Epithelial cell of esophagus (primary cell): ENCODE data around the gene GTPBP1.

Experiments used
- DNase-seq: peaks from one replicate; pipeline ENCODE4 v3.0.0; 2010; ENCODE audit warnings: low read depth
- H3K4me3 ChIP-seq: 2 replicates; pipeline ENCODE4 v1.5.1; 2011; ENCODE audit warnings: mild to moderate bottlenecking, low read length, control low read depth
- CTCF ChIP-seq: IDR thresholded peaks from 2 replicates; pipeline ENCODE4 v1.5.1; 2011; ENCODE audit warnings: low read depth, mild to moderate bottlenecking, low read length, control low read depth, inconsistent platforms; ENCODE audit not compliant: insufficient read depth; ENCODE audit errors: missing control alignments

The GTPBP1 gene

GRCh38 chr22:38700789-38701628 lies 4.7 kb upstream of the GTPBP1 start, which contains the start of gene JOSD1:
Gene JOSD1 (minus strand): TSS chr22:38700943. CDS start chr22:38699987, 956 bp downstream.
- peak within 1 kb of the TSS; percentile 69 for H3K4me3 ChIP-seq
- TF ChIP-seq CTCF: no peak
- peak; percentile 97 for DNase-seq

GRCh38 chr22:38704654-38705234 lies 1.0 kb upstream of the GTPBP1 start:
- TF ChIP-seq CTCF: no peak
- DNase-seq: no peak
- peak overlapping the region; percentile 21 for H3K4me3 ChIP-seq

GRCh38 chr22:38706101-38706900 lies 557 bp downstream of the GTPBP1 start:
- TF ChIP-seq CTCF: no peak
- DNase-seq: peak; percentile 25
- peak overlapping the region; percentile 68 for H3K4me3 ChIP-seq

GRCh38 chr22:38706901-38707195 lies 1.1 kb downstream of the GTPBP1 start:
- DNase-seq: peak; percentile 42
- H3K4me3 ChIP-seq: peak overlapping the region; percentile 68
- TF ChIP-seq CTCF: no peak

GRCh38 chr22:38707346-38707745 lies 1.6 kb downstream of the GTPBP1 start:
- H3K4me3 ChIP-seq: peak overlapping the region; percentile 68
- peak; percentile 86 for DNase-seq
- no peak for TF ChIP-seq CTCF

- no peak overlapping the region for H3K4me3 ChIP-seq
- no peak for DNase-seq
- no peak for TF ChIP-seq CTCF
Observed at GRCh38 chr22:38707984-38708383, 2.2 kb downstream of the GTPBP1 start.
